Measurements from ENCODE around the gene ANKRD34A. TPM values are rescaled to one million over a fixed set of nuclear protein-coding genes. Genes with fewer than 3 reads are reported as not detected.
A peak's percentile ranks its signal among the peaks of the same experiment; 100 is the strongest.

Gene ANKRD34A
- polyA plus RNA-seq, 3 donors = 0.31 TPM; not detected in 2

GRCh38 chr1:145942871-145943270 is 21.5 kb downstream of the ANKRD34A start:
- Histone ChIP-seq H3K4me2 (replicated peaks; ENCODE audit: extremely low read depth, low read length, poor library complexity, severe bottlenecking) (no peak overlapping the region), H3K36me3 (replicated peaks in 1 of 2; ENCODE audit: control insufficient read depth in 1 of 2, insufficient read depth in 2 of 2, low read length in 2 of 2) (peaks cover 8 to 47% of the 10 kb centered on the region in 2 donors), H2AFZ (ENCODE audit: insufficient read depth, low read depth, low read length, poor library complexity, severe bottlenecking) (no peak overlapping the region), H3K4me3 (replicated peaks in 1 of 3; ENCODE audit: low read depth in 2 of 3, low read length in 3 of 3) (no peak overlapping the region), H3K27me3 (ENCODE audit: control insufficient read depth in 2 of 2, insufficient read depth in 2 of 2, low read length in 2 of 2) (no peaks in the 10 kb centered on the region), H3K79me2 (ENCODE audit: insufficient read depth, low read length) (no peaks in the 10 kb centered on the region), H3K9me3 (replicated peaks in 1 of 2; ENCODE audit: control insufficient read depth in 1 of 2, insufficient read depth in 1 of 2, low read length in 2 of 2) (no peaks in the 10 kb centered on the region), H3K4me1 (ENCODE audit: control insufficient read depth in 1 of 2, insufficient read depth in 2 of 2, low read length in 2 of 2) (no peaks in the 10 kb centered on the region), H4K20me1 (ENCODE audit: insufficient read depth, low read length) (no peaks in the 10 kb centered on the region), H3K27ac (ENCODE audit: low read depth in 1 of 2, low read length in 2 of 2) (no peak overlapping the region), H3K9ac (ENCODE audit: insufficient read depth, low read length, poor library complexity, severe bottlenecking) (no peak overlapping the region)
- DNase-seq = no peak
- 95% methylated on average over 5 of the region's 6 CpGs for WGBS (ENCODE audit: insufficient coverage)
- H3K27me3 Mint-ChIP-seq (ENCODE audit: low read depth in 3 of 3) = peaks cover 0 to 3% (median 0%) of the 10 kb centered on the region in 3 donors
- H3K4me1 Mint-ChIP-seq = no peaks in the 10 kb centered on the region
- peak overlapping the region in 1 of 7 donors; percentile 45 for H3K27ac Mint-ChIP-seq
- H3K9me3 Mint-ChIP-seq = no peaks in the 10 kb centered on the region
- peaks cover 38 to 73% of the 10 kb centered on the region in 2 donors for H3K36me3 Mint-ChIP-seq
- TF ChIP-seq CTCF (IDR thresholded peaks at IDR 0.05) = no peak
- no peak overlapping the region for H3K4me3 Mint-ChIP-seq
- intact Hi-C loops (cut with micrococcal nuclease) = no loop called here

- intact Hi-C loops (cut with micrococcal nuclease) = no loop called here
- H3K27me3 ChIP-seq (ENCODE audit: control insufficient read depth in 2 of 2, insufficient read depth in 2 of 2, low read length in 2 of 2) = no peaks in the 10 kb centered on the region
- no peaks in the 10 kb centered on the region for H3K4me1 Mint-ChIP-seq
- H3K36me3 Mint-ChIP-seq = peaks cover 41 to 77% of the 10 kb centered on the region in 2 donors
- no peak overlapping the region for H3K4me3 ChIP-seq (replicated peaks in 1 of 3; ENCODE audit: low read depth in 2 of 3, low read length in 3 of 3)
- no peaks in the 10 kb centered on the region for H3K9me3 Mint-ChIP-seq
- no peaks in the 10 kb centered on the region for H3K9me3 ChIP-seq (replicated peaks in 1 of 2; ENCODE audit: control insufficient read depth in 1 of 2, insufficient read depth in 1 of 2, low read length in 2 of 2)
- H3K27ac Mint-ChIP-seq = no peak overlapping the region
- H3K9ac ChIP-seq (ENCODE audit: insufficient read depth, low read length, poor library complexity, severe bottlenecking) = no peak overlapping the region
- WGBS (ENCODE audit: insufficient coverage) = 94% methylated on average over 3 of the region's 4 CpGs
- H3K4me1 ChIP-seq (ENCODE audit: control insufficient read depth in 1 of 2, insufficient read depth in 2 of 2, low read length in 2 of 2) = no peaks in the 10 kb centered on the region
- no peak for TF ChIP-seq CTCF (IDR thresholded peaks at IDR 0.05)
- H4K20me1 ChIP-seq (ENCODE audit: insufficient read depth, low read length) = no peaks in the 10 kb centered on the region
- H3K27me3 Mint-ChIP-seq (ENCODE audit: low read depth in 3 of 3) = peaks cover 0 to 3% (median 0%) of the 10 kb centered on the region in 3 donors
- H3K4me3 Mint-ChIP-seq = no peak overlapping the region
- DNase-seq = no peak
- H2AFZ ChIP-seq (ENCODE audit: insufficient read depth, low read depth, low read length, poor library complexity, severe bottlenecking) = no peak overlapping the region
- H3K27ac ChIP-seq (ENCODE audit: low read depth in 1 of 2, low read length in 2 of 2) = no peak overlapping the region
- H3K79me2 ChIP-seq (ENCODE audit: insufficient read depth, low read length) = no peaks in the 10 kb centered on the region
- no peak overlapping the region for H3K4me2 ChIP-seq (replicated peaks; ENCODE audit: extremely low read depth, low read length, poor library complexity, severe bottlenecking)
- peaks cover 9 to 44% of the 10 kb centered on the region in 2 donors for H3K36me3 ChIP-seq (replicated peaks in 1 of 2; ENCODE audit: control insufficient read depth in 1 of 2, insufficient read depth in 2 of 2, low read length in 2 of 2)
These were observed 22.0 kb downstream of the ANKRD34A start for GRCh38 chr1:145942405-145942804.

All from CD14-positive monocyte (primary cell).